Erythroblast (primary cell): ENCODE measurements around the gene FSIP1.
"Not testable (repeated sequence)": the region's sequence is repeated elsewhere in the genome, so short reads cannot be mapped to it uniquely, and the experiment has no call there.

Experiments
- DNase-seq, 2 experiments: peaks; one replicate each; lab custom pipeline; 2025; lab: John Stamatoyannopoulos, UW
- GATA1 ChIP-seq: IDR thresholded peaks from 2 replicates; pipeline ENCODE4 v1.6.1; 2011; ENCODE audit warnings: low read depth, mild to moderate bottlenecking, control low read depth, low read length, moderate library complexity
- POLR2A ChIP-seq: IDR thresholded peaks from 2 replicates; pipeline ENCODE4 v1.6.1; 2011; ENCODE audit warnings: mild to moderate bottlenecking, low read length

The FSIP1 gene

DNA sequence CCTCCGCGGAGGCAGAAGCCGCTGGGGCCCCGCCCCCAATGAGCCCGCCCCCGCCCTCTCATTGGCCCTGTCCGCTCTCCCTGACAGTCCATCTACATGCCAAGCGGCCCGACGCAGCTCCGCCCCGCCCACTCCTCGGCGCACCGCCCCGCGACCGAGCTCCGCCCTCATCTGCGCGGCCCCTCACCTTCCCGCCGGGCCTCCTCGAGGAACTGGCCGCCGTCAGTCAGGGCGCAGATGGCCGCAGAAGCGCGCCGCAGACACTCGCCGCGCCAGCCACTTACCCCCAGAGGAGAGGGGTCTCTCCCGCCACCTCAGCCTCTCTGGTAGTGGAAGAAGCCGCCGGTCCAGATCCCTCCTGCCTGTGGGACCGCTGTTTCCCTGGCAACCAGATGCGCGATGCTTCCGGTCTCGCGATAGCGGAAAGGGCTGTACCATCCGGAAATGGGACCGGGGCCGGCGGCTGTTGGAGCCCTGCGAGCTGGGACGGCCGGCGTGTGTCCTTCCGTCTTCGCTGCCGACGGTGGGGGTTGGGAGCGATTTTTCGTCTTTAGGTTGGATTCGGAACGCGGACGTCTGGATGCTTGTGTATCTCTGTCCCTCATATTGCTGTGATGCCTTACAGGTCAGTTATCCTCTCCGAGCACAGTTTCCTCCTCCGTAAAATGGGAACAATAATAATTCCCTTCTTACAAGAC, at the start of gene FSIP1:
Gene FSIP1, minus strand, starts transcription at position 401 of the 698 bp plus-strand sequence. CDS start 6,317 bp downstream, outside the sequence.
- DNase-seq, result peak; percentile 97 to 98
- TF ChIP-seq GATA1 (no peak), POLR2A (peak; percentile 78)

DNA sequence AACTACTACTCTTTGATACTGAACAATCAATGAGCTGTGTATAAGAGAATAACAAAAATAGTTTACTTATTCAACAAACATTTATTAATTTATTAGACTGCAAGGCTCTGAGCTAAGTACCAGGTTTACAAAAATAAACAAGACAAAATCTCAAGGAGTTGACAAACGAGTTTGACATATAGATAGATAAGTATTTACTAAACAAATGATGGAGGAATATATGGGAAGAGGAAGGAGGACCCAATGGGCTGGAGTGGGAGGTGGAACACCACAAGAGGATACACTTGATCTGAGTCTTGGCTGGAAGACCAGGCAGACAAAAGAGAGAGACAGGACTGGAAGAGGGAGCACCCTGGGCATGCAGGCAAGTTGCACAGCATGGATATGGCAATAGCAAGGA, 47.5 kb upstream of the FSIP1 start:
- DNase-seq, result no peak
- no peak for TF ChIP-seq POLR2A
- TF ChIP-seq GATA1, result no peak

DNA sequence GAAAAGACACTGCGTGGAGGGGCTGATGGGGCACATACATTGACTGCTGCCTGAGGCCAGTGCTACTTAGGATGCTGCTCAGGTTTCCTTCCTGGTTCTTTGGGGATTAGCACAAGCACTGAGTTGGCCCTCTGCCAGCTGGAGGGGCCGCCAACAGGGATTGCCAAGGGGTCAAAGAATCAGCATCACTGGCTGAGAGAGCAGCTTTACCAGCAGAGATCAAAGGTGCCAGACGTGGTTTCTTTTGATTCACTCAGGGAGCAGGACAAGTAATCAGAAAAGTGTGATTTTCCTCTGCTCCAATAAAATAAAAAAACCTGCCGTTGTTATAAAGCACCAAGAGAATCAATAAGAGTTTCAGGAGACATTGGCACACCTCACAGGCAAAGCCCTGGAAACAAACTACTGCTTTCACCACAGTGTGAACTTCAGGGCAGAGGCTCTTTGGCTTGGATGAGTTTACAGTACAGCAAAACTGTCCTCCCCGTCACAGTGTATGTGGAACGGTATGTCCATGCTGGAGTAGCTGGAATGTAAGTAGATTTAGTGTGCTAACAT, 45.8 kb upstream of the FSIP1 start:
- DNase-seq, result no peak
- no peak for TF ChIP-seq POLR2A
- TF ChIP-seq GATA1, result no peak

DNA sequence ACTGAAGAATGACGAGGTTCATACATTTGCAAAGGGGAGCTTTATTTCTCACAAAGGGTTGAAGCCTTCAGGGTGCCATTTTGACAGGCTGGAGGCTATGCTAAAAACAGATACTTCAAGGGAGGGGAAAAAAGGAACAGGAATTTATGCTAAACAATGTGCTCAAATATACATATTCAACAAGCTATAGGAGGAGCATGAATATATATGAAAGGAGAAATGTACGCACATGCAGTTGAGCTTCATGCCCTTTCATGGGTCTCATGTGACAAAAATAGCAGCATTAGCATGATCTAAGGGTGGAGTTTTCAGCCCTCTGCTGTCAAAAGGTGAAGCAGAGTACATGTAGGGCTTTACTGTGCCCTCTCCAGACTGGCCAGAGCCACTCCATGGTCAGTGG, 44.3 kb upstream of the FSIP1 start:
- TF ChIP-seq POLR2A, result no peak
- TF ChIP-seq GATA1, result no peak

DNA sequence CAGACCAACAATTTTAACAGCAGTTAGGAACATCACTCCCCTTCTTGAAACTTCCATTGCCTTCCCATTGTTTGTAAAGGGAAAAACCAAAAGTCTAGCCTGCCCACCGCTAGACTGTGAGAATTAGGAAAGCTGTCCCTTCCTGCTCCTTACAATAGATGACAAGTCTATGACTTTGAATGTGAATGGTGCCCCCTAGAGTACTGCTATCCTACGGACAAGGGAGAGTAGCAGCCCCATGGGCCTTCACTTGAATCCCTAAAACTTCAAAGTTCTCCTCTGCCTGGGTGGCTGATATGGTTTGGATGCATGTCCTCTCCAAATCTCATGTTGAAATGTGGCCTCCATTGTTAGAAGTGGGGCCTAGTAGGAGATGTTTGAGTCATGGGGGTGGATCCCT, 41.0 kb upstream of the FSIP1 start:
- TF ChIP-seq GATA1 (no peak), POLR2A (no peak)
- no peak for DNase-seq

More for the DNA sequence above, 44.3 kb upstream of the FSIP1 start:
- DNase-seq, result no peak

DNA sequence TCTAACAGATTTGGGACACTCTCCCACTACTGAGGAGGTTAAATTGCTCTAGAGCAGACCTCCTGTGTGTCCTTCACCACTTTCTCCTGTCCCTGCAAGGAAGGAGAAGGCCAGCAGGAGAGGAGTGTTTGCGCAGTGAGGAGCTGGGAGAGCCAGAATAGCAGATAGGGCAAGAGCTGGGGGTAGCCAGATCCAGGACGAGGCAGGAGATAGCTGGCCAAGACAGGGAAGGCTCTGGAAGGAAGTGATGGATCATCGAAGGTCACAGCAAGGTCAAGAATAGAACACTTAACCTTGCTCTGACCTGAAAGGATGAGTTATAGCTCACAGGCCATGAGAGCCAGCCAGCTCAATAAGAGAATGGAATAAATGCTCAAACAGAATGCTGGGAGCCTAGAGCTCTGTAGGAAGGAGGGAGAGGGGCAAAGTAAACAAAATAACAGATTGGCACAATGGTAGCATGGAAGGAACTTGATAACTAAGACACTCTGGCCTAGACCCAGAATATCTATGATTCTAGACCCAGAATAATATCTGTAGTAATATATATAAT, 37.5 kb upstream of the FSIP1 start:
- TF ChIP-seq GATA1 (no peak), POLR2A (no peak)

DNA sequence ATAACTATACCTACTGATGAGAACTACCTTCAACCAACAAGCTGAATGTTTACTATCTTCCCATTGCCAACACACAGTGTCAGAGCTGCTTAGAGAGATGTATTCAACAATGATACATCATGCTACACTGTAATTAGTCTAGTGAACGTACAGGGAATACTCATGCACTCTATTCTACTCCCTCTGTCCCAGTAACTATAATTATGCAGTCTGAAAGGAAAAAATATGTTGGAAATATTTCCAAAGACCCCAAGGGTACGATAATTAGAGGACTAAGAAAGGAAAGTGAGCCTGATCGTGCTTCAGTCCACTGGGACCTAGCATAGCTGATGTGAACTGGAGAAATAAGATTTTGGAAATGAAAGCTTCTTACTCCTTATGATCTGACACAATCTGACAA, 36.9 kb upstream of the FSIP1 start:
- DNase-seq, result no peak
- no peak for TF ChIP-seq GATA1
- no peak for TF ChIP-seq POLR2A

More for the DNA sequence above, 37.5 kb upstream of the FSIP1 start:
- DNase-seq, result no peak

DNA sequence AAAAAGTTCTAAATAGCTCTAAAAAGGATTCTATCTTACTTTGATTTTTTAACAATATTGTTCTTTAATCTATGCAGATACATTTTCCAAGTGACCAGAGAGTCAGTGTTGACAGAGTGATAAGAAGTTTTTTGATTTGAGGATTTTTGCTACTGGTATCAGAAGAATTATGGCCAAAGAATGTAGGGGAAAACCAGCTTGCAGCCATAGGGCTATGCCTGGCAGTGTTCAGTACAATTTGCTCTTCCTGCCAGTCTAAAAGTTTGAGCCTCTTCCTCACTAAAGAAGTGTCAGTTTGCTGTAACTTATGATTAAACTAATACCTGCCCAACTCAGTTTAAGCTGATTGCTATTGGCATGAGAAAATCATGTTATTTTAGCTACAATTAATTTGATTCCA, 35.3 kb upstream of the FSIP1 start:
- DNase-seq, result no peak
- TF ChIP-seq GATA1 (no peak), POLR2A (no peak)

DNA sequence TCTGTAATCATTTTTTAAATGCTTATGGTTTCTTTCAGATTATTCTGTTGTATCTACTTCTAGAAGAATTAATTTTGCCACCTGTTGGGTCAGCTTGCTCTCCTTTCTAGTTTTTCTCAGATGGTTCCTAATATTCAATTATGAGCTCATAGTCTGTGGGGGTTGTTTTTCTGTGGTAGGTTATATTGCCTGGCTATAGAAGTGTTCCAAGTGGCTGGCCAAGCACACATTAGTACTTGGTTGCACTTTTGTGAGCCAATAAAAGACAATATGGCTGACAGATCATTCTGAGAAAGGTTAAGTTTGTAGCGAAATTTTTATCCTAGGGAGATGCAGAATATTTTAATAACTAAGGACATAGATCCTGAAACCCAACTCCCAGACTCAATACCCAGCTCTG, 31.8 kb upstream of the FSIP1 start:
- no peak for TF ChIP-seq POLR2A
- no peak for DNase-seq

DNA sequence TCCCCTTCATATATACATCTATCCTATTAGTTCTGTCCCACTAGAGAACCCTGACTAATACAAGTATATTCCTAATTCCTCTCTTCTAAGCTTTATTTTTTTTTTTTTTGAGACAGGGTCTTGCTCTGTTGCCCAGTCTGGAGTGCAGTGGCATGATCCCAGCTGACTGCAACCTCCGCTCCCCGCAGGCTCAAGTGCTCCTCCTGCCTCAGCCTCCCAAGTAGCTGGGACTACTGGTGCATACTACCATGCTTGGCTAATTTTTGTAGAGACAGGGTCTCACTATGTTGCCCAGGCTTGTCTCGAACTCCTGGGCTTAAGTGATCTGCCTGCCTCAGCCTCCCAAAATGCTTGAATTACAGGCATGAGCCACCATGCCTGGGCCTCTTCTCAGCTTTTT, 30.0 kb upstream of the FSIP1 start:
- DNase-seq, result not testable (repeated sequence)

DNA sequence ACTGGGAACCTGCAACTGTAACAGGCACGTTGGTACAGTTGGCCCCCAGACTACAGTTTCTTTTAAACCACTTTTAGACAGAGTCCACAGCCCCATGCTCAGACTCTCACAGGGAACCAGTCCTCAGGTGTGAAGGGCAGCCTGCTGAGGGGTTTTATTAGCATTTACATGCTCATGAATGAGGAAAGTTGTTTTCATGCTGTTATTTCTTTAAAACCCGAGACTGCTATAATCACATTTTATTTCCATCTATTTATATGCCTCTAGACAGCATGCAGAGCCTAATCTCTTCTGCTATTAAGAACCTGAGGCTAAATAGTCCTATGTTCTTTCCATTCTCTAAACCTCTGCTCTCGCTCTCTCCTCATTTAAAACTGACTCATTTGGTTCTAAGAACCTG, 26.3 kb upstream of the FSIP1 start:
- no peak for DNase-seq
- TF ChIP-seq POLR2A (no peak), GATA1 (no peak)

DNA sequence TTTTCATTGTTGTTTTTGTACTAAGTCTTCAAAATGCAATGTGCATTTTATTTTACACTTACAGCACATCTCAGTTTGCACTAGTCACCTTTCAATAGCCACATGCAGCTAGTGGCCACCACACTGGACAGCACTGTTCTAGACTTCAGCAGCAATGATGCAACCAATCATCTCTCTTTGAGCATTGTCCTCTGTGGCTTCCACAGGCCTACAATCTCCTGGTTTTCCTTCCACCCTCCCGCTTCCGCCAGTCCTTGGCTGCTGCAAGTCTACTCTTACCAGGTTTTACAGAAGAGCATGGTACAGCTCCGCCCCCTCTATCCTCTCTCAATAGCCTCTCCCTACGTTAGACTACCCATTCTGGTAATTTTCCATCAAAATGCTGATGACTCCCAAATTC, 25.1 kb upstream of the FSIP1 start:
- TF ChIP-seq POLR2A, result no peak
- no peak for TF ChIP-seq GATA1
- DNase-seq, result no peak

DNA sequence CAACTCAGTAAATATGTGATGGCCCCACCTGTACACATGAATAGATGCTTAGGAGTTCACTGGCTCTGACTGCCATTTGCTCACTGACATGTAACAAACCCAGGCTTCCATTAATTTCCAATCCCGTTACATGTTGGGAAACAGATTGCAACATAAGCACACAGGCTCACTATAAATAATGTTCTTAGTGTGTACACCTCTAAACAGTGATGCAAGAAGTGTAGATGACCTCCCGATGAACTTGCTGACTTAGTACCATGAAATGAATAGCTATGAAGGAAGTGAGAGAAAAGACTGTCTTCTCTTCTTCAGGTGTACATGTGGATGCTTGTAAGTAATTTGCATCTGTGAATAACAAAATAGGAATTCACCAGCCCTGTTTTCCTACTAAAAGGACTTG, 21.4 kb upstream of the FSIP1 start:
- no peak for DNase-seq
- TF ChIP-seq GATA1 (no peak), POLR2A (no peak)

DNA sequence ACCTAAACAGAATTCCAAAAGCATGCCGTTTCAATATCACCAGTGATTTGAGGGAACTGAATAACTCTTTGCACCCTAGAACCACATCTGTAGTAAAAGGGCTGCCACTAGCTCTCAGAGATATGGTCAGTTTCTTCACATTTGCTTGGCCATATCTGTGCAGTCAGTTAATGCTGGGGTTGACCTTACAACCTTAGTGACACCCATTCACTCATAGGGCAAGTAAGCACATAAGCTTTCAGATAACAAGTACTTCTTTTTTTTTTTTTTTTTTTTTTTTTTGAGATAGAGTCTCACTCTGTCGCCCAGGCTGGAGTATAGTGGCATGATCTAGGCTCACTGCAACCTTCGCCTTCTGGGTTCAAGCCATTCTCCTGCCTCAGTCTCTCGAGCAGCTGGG, 20.4 kb upstream of the FSIP1 start:
- TF ChIP-seq GATA1 (no peak), POLR2A (no peak)

More for the DNA sequence above, 20.4 kb upstream of the FSIP1 start:
- DNase-seq, result peak in 1 of 2 experiments; percentile 24
